ENCODE measurements around the gene CNTNAP5.

Gene CNTNAP5

DNA sequence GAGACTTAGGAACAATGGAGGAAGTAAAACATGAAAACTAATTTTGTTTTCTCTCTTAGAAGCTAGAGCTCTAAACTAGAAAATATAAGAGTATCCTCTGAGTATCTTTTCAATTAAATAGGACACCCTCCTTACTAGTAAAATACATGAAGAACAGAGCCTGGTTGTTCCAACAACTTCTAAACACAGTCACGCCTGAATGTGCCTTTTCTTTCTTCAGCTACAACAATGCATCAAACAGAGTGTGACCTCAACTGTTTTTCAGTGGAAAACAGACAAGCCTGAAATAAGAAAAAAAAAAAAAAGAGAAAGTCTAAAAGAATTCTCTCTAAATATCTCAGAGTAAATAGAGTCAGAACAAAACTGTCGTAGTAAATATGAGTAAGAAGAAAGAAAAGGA lies 928.8 kb downstream of the CNTNAP5 start:
- no peak for DNase-seq

DNA sequence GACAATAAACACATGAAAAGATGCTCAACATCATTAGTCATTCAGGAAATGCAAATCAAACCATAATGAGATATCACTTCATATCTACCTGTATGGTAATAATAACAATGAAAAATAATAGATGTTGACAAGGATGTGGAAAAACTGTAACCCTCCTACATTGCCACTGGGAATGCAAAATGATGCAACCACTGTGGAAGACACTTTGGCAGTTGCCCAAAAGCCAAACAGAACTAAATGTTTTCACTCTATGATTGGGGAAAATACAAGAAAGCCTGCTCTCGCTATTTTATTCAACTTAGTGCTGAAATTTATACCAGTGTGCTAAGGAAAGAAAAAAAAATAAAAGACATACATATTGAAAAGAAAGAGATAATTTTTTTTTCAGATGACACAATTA lies 934.5 kb downstream of the CNTNAP5 start:
- DNase-seq, result no peak

DNA sequence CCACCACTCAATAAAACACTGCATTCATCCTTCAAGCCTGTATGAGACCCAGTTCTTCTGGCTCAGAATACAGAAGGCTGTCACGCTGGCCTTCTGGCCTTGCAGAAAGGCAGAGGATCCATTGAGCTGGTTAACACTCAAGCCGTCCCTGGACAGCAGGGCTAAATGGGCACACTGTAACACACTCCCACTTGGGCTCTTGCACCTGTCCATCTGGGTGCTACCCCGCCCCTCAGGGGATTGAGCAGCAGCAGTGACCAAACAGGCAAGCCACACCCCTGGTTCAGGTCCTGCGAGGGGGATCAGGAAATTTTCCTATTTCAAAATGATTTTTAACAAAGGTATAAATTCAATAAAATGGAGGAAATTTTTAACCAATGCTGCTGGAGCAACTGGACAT lies 936.0 kb downstream of the CNTNAP5 start:
- no peak for DNase-seq

Data from T1000 (cell line).